ENCODE results near the gene HLA-DPB1.

DNA sequence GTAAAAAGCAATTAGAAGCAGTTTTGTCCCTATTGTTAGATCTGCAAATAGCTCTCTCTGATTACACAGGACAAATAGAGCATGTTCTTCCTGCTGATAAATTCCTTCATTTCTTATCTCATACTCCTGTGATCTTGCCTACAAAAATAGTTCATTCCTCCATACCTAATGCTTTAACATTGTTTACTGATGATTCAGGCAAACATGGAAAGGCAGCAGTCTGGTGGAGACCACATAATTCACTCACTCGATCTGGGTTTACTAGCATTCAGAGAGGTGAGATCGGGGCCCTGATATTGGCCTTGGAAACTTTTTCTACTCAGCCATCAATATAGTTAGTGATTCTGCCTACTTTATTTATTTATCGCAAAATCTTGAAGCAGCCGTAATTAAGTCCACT is 22.6 kb upstream of the HLA-DPB1 start:
- TF ChIP-seq EZH2 (IDR thresholded peaks at IDR 0.05; ENCODE audit: borderline replicate concordance, insufficient read depth, low read length, poor library complexity, severe bottlenecking) = no peak
- TF ChIP-seq, protein P1, sequence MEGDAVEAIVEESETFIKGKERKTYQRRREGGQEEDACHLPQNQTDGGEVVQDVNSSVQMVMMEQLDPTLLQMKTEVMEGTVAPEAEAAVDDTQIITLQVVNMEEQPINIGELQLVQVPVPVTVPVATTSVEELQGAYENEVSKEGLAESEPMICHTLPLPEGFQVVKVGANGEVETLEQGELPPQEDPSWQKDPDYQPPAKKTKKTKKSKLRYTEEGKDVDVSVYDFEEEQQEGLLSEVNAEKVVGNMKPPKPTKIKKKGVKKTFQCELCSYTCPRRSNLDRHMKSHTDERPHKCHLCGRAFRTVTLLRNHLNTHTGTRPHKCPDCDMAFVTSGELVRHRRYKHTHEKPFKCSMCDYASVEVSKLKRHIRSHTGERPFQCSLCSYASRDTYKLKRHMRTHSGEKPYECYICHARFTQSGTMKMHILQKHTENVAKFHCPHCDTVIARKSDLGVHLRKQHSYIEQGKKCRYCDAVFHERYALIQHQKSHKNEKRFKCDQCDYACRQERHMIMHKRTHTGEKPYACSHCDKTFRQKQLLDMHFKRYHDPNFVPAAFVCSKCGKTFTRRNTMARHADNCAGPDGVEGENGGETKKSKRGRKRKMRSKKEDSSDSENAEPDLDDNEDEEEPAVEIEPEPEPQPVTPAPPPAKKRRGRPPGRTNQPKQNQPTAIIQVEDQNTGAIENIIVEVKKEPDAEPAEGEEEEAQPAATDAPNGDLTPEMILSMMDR (IDR thresholded peaks at IDR 0.05; ENCODE audit: poor library complexity, severe bottlenecking) = no peak
- no peak for TF ChIP-seq EP300 (conservative IDR thresholded peaks at IDR 0.05; ENCODE audit: poor library complexity, severe bottlenecking)
- TF ChIP-seq MXI1 (conservative IDR thresholded peaks at IDR 0.05; ENCODE audit: poor library complexity, severe bottlenecking) = no peak
- TF ChIP-seq RAD21 (conservative IDR thresholded peaks at IDR 0.05) = no peak
- TF ChIP-seq, protein P2, sequence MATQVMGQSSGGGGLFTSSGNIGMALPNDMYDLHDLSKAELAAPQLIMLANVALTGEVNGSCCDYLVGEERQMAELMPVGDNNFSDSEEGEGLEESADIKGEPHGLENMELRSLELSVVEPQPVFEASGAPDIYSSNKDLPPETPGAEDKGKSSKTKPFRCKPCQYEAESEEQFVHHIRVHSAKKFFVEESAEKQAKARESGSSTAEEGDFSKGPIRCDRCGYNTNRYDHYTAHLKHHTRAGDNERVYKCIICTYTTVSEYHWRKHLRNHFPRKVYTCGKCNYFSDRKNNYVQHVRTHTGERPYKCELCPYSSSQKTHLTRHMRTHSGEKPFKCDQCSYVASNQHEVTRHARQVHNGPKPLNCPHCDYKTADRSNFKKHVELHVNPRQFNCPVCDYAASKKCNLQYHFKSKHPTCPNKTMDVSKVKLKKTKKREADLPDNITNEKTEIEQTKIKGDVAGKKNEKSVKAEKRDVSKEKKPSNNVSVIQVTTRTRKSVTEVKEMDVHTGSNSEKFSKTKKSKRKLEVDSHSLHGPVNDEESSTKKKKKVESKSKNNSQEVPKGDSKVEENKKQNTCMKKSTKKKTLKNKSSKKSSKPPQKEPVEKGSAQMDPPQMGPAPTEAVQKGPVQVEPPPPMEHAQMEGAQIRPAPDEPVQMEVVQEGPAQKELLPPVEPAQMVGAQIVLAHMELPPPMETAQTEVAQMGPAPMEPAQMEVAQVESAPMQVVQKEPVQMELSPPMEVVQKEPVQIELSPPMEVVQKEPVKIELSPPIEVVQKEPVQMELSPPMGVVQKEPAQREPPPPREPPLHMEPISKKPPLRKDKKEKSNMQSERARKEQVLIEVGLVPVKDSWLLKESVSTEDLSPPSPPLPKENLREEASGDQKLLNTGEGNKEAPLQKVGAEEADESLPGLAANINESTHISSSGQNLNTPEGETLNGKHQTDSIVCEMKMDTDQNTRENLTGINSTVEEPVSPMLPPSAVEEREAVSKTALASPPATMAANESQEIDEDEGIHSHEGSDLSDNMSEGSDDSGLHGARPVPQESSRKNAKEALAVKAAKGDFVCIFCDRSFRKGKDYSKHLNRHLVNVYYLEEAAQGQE (IDR thresholded peaks at IDR 0.05; ENCODE audit: borderline replicate concordance) = no peak
- TF ChIP-seq SMC3 (conservative IDR thresholded peaks at IDR 0.05; ENCODE audit: poor library complexity) = no peak
- TF ChIP-seq POLR2AphosphoS5 (IDR thresholded peaks at IDR 0.05) = no peak
- TF ChIP-seq TAF1 (IDR thresholded peaks at IDR 0.05; ENCODE audit: low read depth) = no peak

Measured in neural cell (in vitro differentiated cells).